ENCODE measurements around the gene SRD5A1. TPM values are rescaled to one million over a fixed set of nuclear protein-coding genes. Genes with fewer than 3 reads are reported as not detected.
"Not testable (repeated sequence)": the region's sequence is repeated elsewhere in the genome, so short reads cannot be mapped to it uniquely, and the experiment has no call there.

The SRD5A1 gene
- total RNA-seq, 1 donor from 2014 or later = 2.5 TPM

- Histone ChIP-seq H3K4me1 (peaks cover 13% of the 10 kb centered on the region), H3K27ac (replicated peaks) (no peak overlapping the region), H3K4me3 (no peak overlapping the region), H3K9me3 (replicated peaks) (no peaks in the 10 kb centered on the region), H3K27me3 (ENCODE audit: low read depth) (no peaks in the 10 kb centered on the region), H3K36me3 (no peaks in the 10 kb centered on the region)
- DNase-seq = no peak
- TF ChIP-seq, protein P1, sequence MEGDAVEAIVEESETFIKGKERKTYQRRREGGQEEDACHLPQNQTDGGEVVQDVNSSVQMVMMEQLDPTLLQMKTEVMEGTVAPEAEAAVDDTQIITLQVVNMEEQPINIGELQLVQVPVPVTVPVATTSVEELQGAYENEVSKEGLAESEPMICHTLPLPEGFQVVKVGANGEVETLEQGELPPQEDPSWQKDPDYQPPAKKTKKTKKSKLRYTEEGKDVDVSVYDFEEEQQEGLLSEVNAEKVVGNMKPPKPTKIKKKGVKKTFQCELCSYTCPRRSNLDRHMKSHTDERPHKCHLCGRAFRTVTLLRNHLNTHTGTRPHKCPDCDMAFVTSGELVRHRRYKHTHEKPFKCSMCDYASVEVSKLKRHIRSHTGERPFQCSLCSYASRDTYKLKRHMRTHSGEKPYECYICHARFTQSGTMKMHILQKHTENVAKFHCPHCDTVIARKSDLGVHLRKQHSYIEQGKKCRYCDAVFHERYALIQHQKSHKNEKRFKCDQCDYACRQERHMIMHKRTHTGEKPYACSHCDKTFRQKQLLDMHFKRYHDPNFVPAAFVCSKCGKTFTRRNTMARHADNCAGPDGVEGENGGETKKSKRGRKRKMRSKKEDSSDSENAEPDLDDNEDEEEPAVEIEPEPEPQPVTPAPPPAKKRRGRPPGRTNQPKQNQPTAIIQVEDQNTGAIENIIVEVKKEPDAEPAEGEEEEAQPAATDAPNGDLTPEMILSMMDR (IDR thresholded peaks at IDR 0.05; ENCODE audit: borderline replicate concordance) = no peak
- intact Hi-C loops (cut with micrococcal nuclease) = no loop called here
Observed at GRCh38 chr5:6638236-6638635, 5.0 kb downstream of the SRD5A1 start.

DNA sequence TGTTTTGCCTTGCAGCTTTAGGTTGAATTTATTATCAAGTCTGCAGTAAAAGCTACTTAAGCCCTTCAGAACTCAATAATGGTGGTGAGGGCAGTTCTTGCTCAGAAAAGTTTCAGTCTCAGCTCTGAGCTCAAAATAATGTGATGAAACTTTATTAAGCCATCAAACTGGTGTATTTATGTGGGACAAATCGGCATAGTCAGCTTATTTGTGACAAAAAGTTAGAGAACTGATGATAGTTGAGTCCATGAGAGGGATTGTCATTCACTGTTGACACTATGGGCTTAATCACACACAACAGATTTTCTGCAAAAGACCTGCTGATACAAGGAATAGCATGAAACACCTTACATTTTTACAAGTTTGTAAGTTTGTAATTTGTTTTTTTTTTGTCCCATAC is 9.4 kb downstream of the SRD5A1 start:
- Histone ChIP-seq H3K27me3 (ENCODE audit: low read depth) (no peaks in the 10 kb centered on the region), H3K4me1 (no peaks in the 10 kb centered on the region), H3K36me3 (peaks cover 8% of the 10 kb centered on the region), H3K4me3 (no peak overlapping the region), H3K9me3 (replicated peaks) (peaks cover 3% of the 10 kb centered on the region), H3K27ac (replicated peaks) (no peak overlapping the region)
- intact Hi-C loops (cut with micrococcal nuclease) = no loop called here
- DNase-seq = no peak
- TF ChIP-seq, protein P1 (IDR thresholded peaks at IDR 0.05; ENCODE audit: borderline replicate concordance) = no peak

- intact Hi-C loops (cut with micrococcal nuclease) = no loop called here
- Histone ChIP-seq H3K36me3 (peaks cover 8% of the 10 kb centered on the region), H3K4me1 (no peaks in the 10 kb centered on the region)
Observed at GRCh38 chr5:6644794-6645241, 11.6 kb downstream of the SRD5A1 start.

GRCh38 chr5:6645571-6646362 is 12.5 kb downstream of the SRD5A1 start:
- peaks cover 12% of the 10 kb centered on the region for H3K9me3 ChIP-seq (replicated peaks)
- DNase-seq; H3K4me1 ChIP-seq; H3K27me3 ChIP-seq (ENCODE audit: low read depth); intact Hi-C loops (cut with micrococcal nuclease); H3K36me3 ChIP-seq; H3K4me3 ChIP-seq; H3K27ac ChIP-seq (replicated peaks): not testable (repeated sequence)

More at GRCh38 chr5:6644794-6645241, 11.6 kb downstream of the SRD5A1 start:
- TF ChIP-seq, protein P1 (IDR thresholded peaks at IDR 0.05; ENCODE audit: borderline replicate concordance) = no peak
- Histone ChIP-seq H3K27me3 (ENCODE audit: low read depth) (no peaks in the 10 kb centered on the region), H3K9me3 (replicated peaks) (peaks cover 7% of the 10 kb centered on the region), H3K27ac (replicated peaks) (no peak overlapping the region), H3K4me3 (no peak overlapping the region)
- no peak for DNase-seq

GRCh38 chr5:6649186-6649585 is 15.9 kb downstream of the SRD5A1 start:
- Histone ChIP-seq H3K9me3 (replicated peaks) (peaks cover 12% of the 10 kb centered on the region), H3K4me3 (no peak overlapping the region), H3K27me3 (ENCODE audit: low read depth) (no peaks in the 10 kb centered on the region), H3K4me1 (no peaks in the 10 kb centered on the region), H3K27ac (replicated peaks) (no peak overlapping the region), H3K36me3 (peaks cover 16% of the 10 kb centered on the region)
- intact Hi-C loops (cut with micrococcal nuclease) = no loop called here
- TF ChIP-seq, protein P1 (IDR thresholded peaks at IDR 0.05; ENCODE audit: borderline replicate concordance) = no peak
- DNase-seq = no peak

GRCh38 chr5:6649681-6650080 is 16.4 kb downstream of the SRD5A1 start:
- Histone ChIP-seq H3K9me3 (replicated peaks) (peaks cover 12% of the 10 kb centered on the region), H3K36me3 (peaks cover 17% of the 10 kb centered on the region), H3K27me3 (ENCODE audit: low read depth) (no peaks in the 10 kb centered on the region), H3K27ac (replicated peaks) (no peak overlapping the region), H3K4me1 (no peaks in the 10 kb centered on the region), H3K4me3 (no peak overlapping the region)
- no peak for DNase-seq
- TF ChIP-seq, protein P1 (IDR thresholded peaks at IDR 0.05; ENCODE audit: borderline replicate concordance) = no peak
- intact Hi-C loops (cut with micrococcal nuclease) = no loop called here
